Fibroblast of pulmonary artery (primary cell): ENCODE measurements around the gene PIP5K1B.

Experiments
- DNase-seq: peaks from one replicate; pipeline ENCODE4 v3.0.0-alpha.2; 2010; ENCODE audit warnings: low read depth
- H3K4me3 ChIP-seq: replicated peaks from 2 replicates; pipeline ENCODE4 v1.5.1; 2011; ENCODE audit warnings: low read depth, mild to moderate bottlenecking, control low read depth, low read length, moderate library complexity
- CTCF ChIP-seq: IDR thresholded peaks from 2 replicates; pipeline ENCODE4 v1.5.1; 2011; ENCODE audit warnings: mild to moderate bottlenecking, control low read depth, low read length, inconsistent platforms; ENCODE audit errors: missing control alignments

Gene PIP5K1B

GRCh38 chr9:68996462-68996861 is 291.4 kb downstream of the PIP5K1B start:
- TF ChIP-seq CTCF: no peak
- no peak for DNase-seq
- H3K4me3 ChIP-seq: no peak overlapping the region

- H3K4me3 ChIP-seq: no peak overlapping the region
- no peak for TF ChIP-seq CTCF
- no peak for DNase-seq
Measured at GRCh38 chr9:68997666-68998065, 292.6 kb downstream of the PIP5K1B start.

- no peak for DNase-seq
- no peak for TF ChIP-seq CTCF
- H3K4me3 ChIP-seq: no peak overlapping the region
Measured at GRCh38 chr9:68998385-68998784, 293.3 kb downstream of the PIP5K1B start.

- no peak for TF ChIP-seq CTCF
- DNase-seq: no peak
- no peak overlapping the region for H3K4me3 ChIP-seq
Measured at GRCh38 chr9:68998812-68999211, 293.8 kb downstream of the PIP5K1B start.

- TF ChIP-seq CTCF: peak; percentile 98
- peak; percentile 77 for DNase-seq
- no peak overlapping the region for H3K4me3 ChIP-seq
Measured at GRCh38 chr9:68999393-69000105, 294.5 kb downstream of the PIP5K1B start.

- no peak for TF ChIP-seq CTCF
- H3K4me3 ChIP-seq: no peak overlapping the region
- no peak for DNase-seq
Measured at GRCh38 chr9:69001921-69002320, 296.9 kb downstream of the PIP5K1B start.

GRCh38 chr9:69003051-69003450 is 298.0 kb downstream of the PIP5K1B start:
- no peak overlapping the region for H3K4me3 ChIP-seq
- no peak for TF ChIP-seq CTCF
- DNase-seq: no peak
